Astrocyte (in vitro differentiated cells and primary cell): ENCODE data around the gene RASGRP1.
"Not testable (repeated sequence)": the region's sequence is repeated elsewhere in the genome, so short reads cannot be mapped to it uniquely, and the experiment has no call there.

Experiments
- CTCF ChIP-seq: IDR thresholded peaks from 2 replicates; pipeline ENCODE4 v1.5.1; 2011; ENCODE audit warnings: low read depth, mild to moderate bottlenecking, inconsistent platforms, low read length, moderate library complexity; ENCODE audit not compliant: insufficient read depth
- EZH2 ChIP-seq: IDR thresholded peaks from 2 replicates; pipeline ENCODE4 v1.6.1; 2012; ENCODE audit warnings: mild to moderate bottlenecking, low read length, inconsistent platforms; ENCODE audit not compliant: insufficient read depth

DNA sequence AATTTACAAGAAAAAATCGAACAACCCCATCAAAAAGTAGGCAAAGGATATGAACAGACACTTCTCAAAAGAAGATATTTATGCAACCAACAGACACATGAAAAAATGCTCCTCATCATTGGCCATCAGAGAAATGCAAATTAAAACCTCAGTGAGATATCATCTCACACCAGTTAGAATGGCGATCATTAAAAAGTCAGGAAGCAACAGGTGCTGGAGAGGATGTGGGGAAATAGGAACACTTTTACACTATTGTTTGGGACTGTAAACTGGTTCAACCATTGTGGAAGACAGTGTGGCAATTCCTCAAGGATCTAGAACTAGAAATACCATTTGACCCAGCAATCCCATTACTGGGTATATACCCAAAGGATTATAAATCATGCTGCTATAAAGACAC is 21.4 kb upstream of the RASGRP1 start:
- TF ChIP-seq CTCF, EZH2: not testable (repeated sequence)
